BLaER1 (cell line): ENCODE data around the gene HILPDA.

Experiments
- H3K27ac ChIP-seq: shearing (Covaris generic); formaldehyde crosslinking; 2 replicates; pipeline ENCODE4 v1.8.1; 2022
- H3K27me3 ChIP-seq: shearing (Covaris generic); formaldehyde crosslinking; 2 replicates; pipeline ENCODE4 v1.8.1; 2022
- H3K36me3 ChIP-seq: shearing (Covaris generic); formaldehyde crosslinking; 2 replicates; pipeline ENCODE4 v1.8.1; 2022
- H3K4me1 ChIP-seq: shearing (Covaris generic); formaldehyde crosslinking; 2 replicates; pipeline ENCODE4 v1.8.1; 2022
- H3K4me2 ChIP-seq: shearing (Covaris generic); formaldehyde crosslinking; 2 replicates; pipeline ENCODE4 v1.8.1; 2022
- H3K4me3 ChIP-seq: shearing (Covaris generic); formaldehyde crosslinking; 2 replicates; pipeline ENCODE4 v1.8.1; 2022
- H3K9ac ChIP-seq: shearing (Covaris generic); formaldehyde crosslinking; 2 replicates; pipeline ENCODE4 v1.8.1; 2022
- H3K9me3 ChIP-seq: shearing (Covaris generic); formaldehyde crosslinking; 2 replicates; pipeline ENCODE4 v1.8.1; 2022
- H4K20me1 ChIP-seq: shearing (Covaris generic); formaldehyde crosslinking; 2 replicates; pipeline ENCODE4 v1.8.1; 2022
- Cebpa-rat ChIP-seq: shearing (Covaris generic); IDR thresholded peaks from 2 replicates; pipeline ENCODE4 v1.8.1; 2022

Gene HILPDA

GRCh38 chr7:128430207-128430606, 25.5 kb upstream of the HILPDA start:
- Histone ChIP-seq H3K4me1 (no peaks in the 10 kb centered on the region), H4K20me1 (no peaks in the 10 kb centered on the region), H3K9ac (no peak overlapping the region), H3K9me3 (no peaks in the 10 kb centered on the region), H3K27me3 (no peaks in the 10 kb centered on the region), H3K4me3 (no peak overlapping the region), H3K4me2 (no peak overlapping the region), H3K36me3 (no peaks in the 10 kb centered on the region), H3K27ac (no peak overlapping the region)
- no peak for TF ChIP-seq Cebpa-rat

DNA sequence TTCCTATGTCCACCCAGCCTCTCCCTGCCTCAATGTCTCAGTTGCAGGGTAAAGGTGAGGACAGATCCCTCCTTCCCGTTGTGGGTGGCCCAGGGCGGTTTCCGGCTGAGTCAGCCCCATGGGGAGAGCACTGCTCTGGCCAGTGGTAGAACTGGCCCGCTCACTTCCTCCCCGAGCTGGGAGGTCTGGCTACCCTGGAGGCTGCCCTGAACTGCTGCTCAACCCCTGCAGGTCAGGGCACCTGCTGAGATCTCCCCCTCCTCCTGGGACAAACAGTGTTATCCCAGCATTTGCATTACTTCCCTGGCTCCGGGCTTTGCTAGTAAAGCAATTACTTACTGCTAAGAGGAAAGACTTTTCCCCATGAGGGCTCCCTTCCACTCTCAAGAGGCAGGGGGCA, 24.5 kb upstream of the HILPDA start:
- no peak for TF ChIP-seq Cebpa-rat
- Histone ChIP-seq H3K9me3 (no peaks in the 10 kb centered on the region), H3K4me1 (no peaks in the 10 kb centered on the region), H3K4me3 (no peak overlapping the region), H4K20me1 (no peaks in the 10 kb centered on the region), H3K9ac (no peak overlapping the region), H3K27ac (no peak overlapping the region), H3K27me3 (no peaks in the 10 kb centered on the region), H3K36me3 (no peaks in the 10 kb centered on the region), H3K4me2 (no peak overlapping the region)

GRCh38 chr7:128431754-128432153, 23.9 kb upstream of the HILPDA start:
- TF ChIP-seq Cebpa-rat: no peak
- Histone ChIP-seq H4K20me1 (no peaks in the 10 kb centered on the region), H3K9me3 (no peaks in the 10 kb centered on the region), H3K36me3 (no peaks in the 10 kb centered on the region), H3K9ac (no peak overlapping the region), H3K27me3 (no peaks in the 10 kb centered on the region), H3K4me1 (no peaks in the 10 kb centered on the region), H3K4me2 (no peak overlapping the region), H3K4me3 (no peak overlapping the region), H3K27ac (no peak overlapping the region)

DNA sequence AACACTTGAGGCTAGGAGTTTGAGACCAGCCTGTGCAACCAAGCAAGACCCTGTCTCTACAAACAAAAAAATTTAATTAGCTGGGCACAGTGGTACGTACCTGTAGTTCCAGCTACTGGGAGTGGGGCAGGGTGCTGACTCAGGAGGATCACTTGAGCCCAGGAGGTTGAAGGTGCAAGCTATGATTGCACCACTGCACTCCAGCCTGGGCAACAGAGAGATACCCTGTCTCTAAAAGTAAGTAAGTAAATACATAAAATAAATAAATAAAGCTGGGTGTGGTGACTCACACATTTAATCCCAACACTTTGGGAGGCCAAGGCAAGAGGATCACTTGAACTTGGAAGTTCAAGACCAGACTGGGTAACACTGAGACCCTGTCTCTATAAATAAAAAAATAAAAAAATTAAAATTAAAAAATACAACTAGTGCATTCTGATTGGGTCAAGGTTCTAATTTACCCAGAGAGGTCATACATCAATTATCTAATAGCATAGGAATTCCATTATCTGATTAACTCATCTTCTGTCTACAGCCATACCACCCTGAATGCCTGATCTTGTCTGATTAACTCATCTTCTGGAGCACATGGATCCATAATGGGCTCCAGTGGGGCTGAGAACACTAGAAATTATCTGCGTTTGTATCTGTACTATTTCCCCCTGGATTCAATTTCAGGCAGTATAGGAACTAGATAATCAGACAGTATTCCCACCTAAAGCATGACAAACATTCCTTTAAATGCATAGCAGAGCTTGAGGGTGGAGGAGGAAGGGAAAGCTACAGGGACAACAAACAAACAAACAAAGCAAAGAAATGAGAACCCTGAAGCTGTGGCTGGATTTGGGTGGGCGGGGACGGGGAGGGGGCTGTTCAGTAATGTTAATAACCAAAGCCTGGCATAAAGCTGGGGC, 21.0 kb upstream of the HILPDA start:
- Histone ChIP-seq H3K4me3 (no peak overlapping the region), H3K4me1 (no peaks in the 10 kb centered on the region), H3K4me2 (no peak overlapping the region)

DNA sequence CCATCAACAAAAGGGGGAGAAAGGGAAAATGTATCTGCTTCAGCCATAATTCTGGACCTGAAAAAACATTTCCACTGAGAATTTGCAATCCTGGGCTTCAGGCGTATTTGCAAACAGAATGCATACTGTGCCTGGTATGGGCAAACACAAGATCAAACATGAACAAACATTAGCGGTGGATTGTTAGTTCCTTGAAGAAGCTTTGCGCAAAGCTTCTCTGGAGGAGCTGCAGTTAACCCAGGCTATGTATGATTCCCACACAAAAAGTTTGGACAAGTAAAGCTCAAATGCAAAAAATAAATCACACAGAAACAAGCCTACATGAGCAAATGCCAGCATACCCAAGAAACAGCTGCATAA, 20.4 kb upstream of the HILPDA start:
- no peaks in the 10 kb centered on the region for H3K4me1 ChIP-seq
- TF ChIP-seq Cebpa-rat: no peak
- no peaks in the 10 kb centered on the region for H4K20me1 ChIP-seq
- H3K36me3 ChIP-seq: no peaks in the 10 kb centered on the region
- no peaks in the 10 kb centered on the region for H3K27me3 ChIP-seq
- H3K4me3 ChIP-seq: no peak overlapping the region
- no peak overlapping the region for H3K27ac ChIP-seq
- no peaks in the 10 kb centered on the region for H3K9me3 ChIP-seq
- no peak overlapping the region for H3K9ac ChIP-seq
- H3K4me2 ChIP-seq: no peak overlapping the region

More for the DNA sequence above, 21.0 kb upstream of the HILPDA start:
- Histone ChIP-seq H3K9me3 (no peaks in the 10 kb centered on the region), H3K27ac (no peak overlapping the region), H4K20me1 (no peaks in the 10 kb centered on the region), H3K27me3 (no peaks in the 10 kb centered on the region), H3K36me3 (no peaks in the 10 kb centered on the region), H3K9ac (no peak overlapping the region)
- no peak for TF ChIP-seq Cebpa-rat

DNA sequence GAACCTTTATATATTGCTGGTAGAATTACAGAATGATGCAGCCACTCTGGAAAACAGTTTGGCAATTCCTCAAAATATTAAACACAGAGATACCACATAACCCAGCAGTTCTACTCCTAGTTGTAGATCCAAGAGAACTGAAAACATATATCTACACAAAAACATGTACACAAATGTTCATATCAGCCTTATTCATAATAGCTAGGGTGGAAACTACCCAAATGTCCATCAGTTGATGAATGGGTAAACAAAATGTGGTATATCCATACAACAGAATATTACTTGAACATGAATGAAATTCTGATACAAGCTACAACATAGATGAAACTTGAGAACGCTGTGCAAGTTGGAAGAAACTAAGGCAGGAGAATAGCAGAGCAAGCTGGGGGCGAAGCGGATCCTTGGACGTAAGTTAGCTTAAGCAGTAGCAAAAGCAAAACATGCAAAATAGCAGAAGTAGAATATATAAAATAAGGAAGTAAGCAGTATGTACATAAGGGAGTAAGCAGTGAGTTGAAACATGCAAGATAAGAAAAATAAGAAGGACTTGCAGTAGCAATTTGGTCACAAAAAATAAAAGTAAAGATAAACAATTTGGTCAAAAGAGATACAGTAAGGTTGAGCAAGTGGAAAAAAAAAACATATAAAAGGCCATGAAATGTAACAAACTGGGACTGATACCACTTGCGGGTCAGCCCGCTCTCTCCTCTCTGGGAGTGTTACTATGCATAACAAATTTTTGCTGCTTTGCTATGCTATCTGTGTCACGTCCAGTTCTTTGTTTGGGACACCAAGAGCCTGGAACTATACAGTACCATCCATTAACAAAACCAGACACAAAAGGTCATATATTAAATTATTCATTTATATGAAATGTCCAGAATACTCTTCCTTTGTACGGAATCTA, 18.0 kb upstream of the HILPDA start:
- Histone ChIP-seq H3K27ac (no peak overlapping the region), H3K4me2 (no peak overlapping the region), H3K4me3 (no peak overlapping the region), H3K36me3 (no peaks in the 10 kb centered on the region), H4K20me1 (no peaks in the 10 kb centered on the region), H3K4me1 (no peaks in the 10 kb centered on the region), H3K9me3 (no peaks in the 10 kb centered on the region), H3K27me3 (no peaks in the 10 kb centered on the region), H3K9ac (no peak overlapping the region)
- TF ChIP-seq Cebpa-rat: no peak

DNA sequence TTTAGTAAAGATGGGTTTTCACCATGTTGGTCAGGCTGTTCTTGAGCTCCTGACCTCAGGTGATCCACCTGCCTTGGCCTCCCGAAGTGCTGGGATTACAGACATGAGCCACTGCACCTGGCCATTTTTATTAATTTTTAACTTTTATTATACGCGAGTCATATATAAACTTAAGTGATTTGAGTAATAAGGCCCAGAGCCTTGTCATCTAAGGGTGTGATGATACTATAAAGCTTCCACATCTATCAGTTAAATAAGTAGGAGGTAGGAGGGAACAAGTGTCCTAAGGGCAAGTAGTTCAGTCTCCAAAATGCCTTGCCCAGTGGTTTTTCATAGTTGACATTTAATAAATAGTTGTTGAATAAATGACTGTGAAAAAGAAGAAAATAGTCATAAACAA, 13.3 kb upstream of the HILPDA start:
- Histone ChIP-seq H4K20me1 (no peaks in the 10 kb centered on the region), H3K36me3 (no peaks in the 10 kb centered on the region), H3K9me3 (no peaks in the 10 kb centered on the region), H3K4me1 (no peaks in the 10 kb centered on the region), H3K4me2 (no peak overlapping the region), H3K27me3 (no peaks in the 10 kb centered on the region), H3K4me3 (no peak overlapping the region), H3K27ac (no peak overlapping the region), H3K9ac (no peak overlapping the region)
- no peak for TF ChIP-seq Cebpa-rat

DNA sequence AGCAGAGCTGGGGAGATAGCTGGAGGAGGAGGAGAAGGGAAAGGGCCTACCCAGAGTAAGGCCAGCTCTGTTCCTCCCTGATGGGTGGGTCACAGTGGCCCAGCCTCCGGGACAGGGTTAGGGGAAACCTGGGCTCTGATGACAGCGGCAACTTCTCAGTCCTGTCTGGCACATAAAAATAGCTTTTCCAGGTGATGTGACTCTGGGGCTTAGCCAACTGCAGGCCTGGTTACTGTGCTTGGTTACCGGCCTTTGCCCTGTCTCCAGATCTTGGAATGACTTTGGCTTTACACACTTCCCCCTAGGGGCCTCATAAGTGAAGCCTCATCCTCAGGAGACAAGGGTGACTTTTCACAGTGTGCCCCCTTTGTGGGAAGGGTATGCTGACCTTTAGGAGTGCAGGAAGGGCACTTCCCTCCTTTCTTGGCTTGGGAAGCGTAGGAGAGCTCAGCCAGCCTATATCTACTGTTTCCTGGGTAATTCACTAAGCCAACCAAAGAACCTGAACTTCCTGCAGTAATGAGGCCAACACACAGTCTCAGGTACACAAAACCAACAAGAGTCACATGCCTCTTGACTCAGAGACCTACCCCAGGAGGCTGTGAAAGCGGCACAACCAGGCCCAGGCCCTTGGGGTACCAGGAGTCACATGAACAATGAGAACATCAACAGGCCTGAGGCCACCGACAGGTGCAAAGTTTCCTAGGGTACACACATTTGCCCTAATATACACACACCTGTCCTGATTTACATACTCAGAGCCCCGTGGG, 11.7 kb upstream of the HILPDA start:
- H3K4me2 ChIP-seq: no peak overlapping the region
- H3K27me3 ChIP-seq: no peaks in the 10 kb centered on the region
- no peaks in the 10 kb centered on the region for H3K36me3 ChIP-seq
- H3K4me1 ChIP-seq: no peaks in the 10 kb centered on the region
- H3K9me3 ChIP-seq: no peaks in the 10 kb centered on the region
- no peaks in the 10 kb centered on the region for H4K20me1 ChIP-seq
- no peak overlapping the region for H3K27ac ChIP-seq
- H3K4me3 ChIP-seq: no peak overlapping the region
- H3K9ac ChIP-seq: no peak overlapping the region
- TF ChIP-seq Cebpa-rat: no peak

DNA sequence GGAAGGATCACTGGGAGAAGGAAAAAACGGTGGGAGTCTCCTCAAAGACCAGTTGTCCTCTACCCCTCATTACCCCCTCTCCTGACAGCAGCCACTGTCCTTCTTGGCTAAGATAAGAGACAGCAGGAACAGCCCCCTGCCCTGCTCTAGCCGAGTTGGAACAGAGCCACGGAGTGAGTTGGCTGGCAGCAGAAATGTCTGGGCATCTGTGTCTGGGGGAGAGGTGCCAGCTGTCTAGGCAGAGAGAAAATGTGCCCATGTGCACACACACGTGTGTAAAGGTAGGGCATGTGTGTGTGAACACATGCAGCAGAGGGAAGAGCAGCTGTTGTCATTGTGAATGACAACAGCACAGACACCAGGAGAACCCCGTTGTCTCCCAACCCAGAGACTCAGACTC, 9.4 kb upstream of the HILPDA start:
- H3K36me3 ChIP-seq: no peaks in the 10 kb centered on the region
- peaks cover 15% of the 10 kb centered on the region for H3K4me1 ChIP-seq
- no peak overlapping the region for H3K4me2 ChIP-seq
- TF ChIP-seq Cebpa-rat: no peak
- H3K27me3 ChIP-seq: no peaks in the 10 kb centered on the region
- no peak overlapping the region for H3K27ac ChIP-seq
- no peaks in the 10 kb centered on the region for H4K20me1 ChIP-seq
- no peak overlapping the region for H3K4me3 ChIP-seq
- H3K9me3 ChIP-seq: no peaks in the 10 kb centered on the region
- H3K9ac ChIP-seq: no peak overlapping the region
